GM12878 (cell line): ENCODE measurements around the gene CD163. TPM values are rescaled to one million over a fixed set of nuclear protein-coding genes. Genes with fewer than 3 reads are reported as not detected.

ENCODE experiments used
- ATAC-seq: fragments of 200-7000 bp; cut with Tn5 transposase; 3 replicates; pipeline ENCODE4 v1.9.1; 2020; ENCODE audit warnings: mild to moderate bottlenecking, moderate library complexity
- BruUV-seq: library from RNA; stranded (reverse); fragments of 400-500 nt; replicated peaks from 2 replicates; lab custom pipeline; 2021; lab: Mats Ljungman, UMichigan
- CTCF ChIA-PET: fragments of 300-600 bp; sonication (Branson Sonifier 250); formaldehyde crosslinking; extraction: SDS; loops from one replicate; lab custom pipeline; 2021; ENCODE audit warnings: inconsistent platforms; lab: Yijun Ruan, JAX
- POLR2A ChIA-PET: fragments of 350-600 bp; formaldehyde crosslinking; extraction: SDS; loops from one replicate; lab custom pipeline; 2021; ENCODE audit warnings: inconsistent platforms; lab: Charles Lee
- RAD21 ChIA-PET: fragments of 300-600 bp; sonication (Branson Sonifier 250); formaldehyde crosslinking; loops from one replicate; lab custom pipeline; 2023; ENCODE audit warnings: antibody characterized with exemption; ENCODE audit not compliant: unreplicated experiment; lab: Charles Lee
- SMC1A ChIA-PET: fragments of 300-600 bp; sonication (Branson Sonifier 250); formaldehyde crosslinking; loops from one replicate; lab custom pipeline; 2023; ENCODE audit not compliant: unreplicated experiment, uncharacterized antibody; lab: Charles Lee
- DNase-seq: peaks from one replicate; pipeline ENCODE4 v3.0.0-alpha.2; 2011; ENCODE audit warnings: low read depth, low spot score
- FAIRE-seq: peaks from 3 replicates; lab custom pipeline; 2011; peaks lifted over from hg19 to GRCh38; lab: Jason Lieb, UNC
- H2AFZ ChIP-seq: 2 replicates; pipeline ENCODE4 v1.6.0; 2011; ENCODE audit warnings: low read depth, low read length, control low read depth; ENCODE audit not compliant: control insufficient read depth
- H3K27ac ChIP-seq: 2 replicates; pipeline ENCODE4 v1.5.1; 2011; ENCODE audit warnings: control low read depth; ENCODE audit not compliant: control insufficient read depth, insufficient read depth
- H3K27me3 ChIP-seq, 2 experiments: replicated peaks in 1 of 2; 2 replicates each; pipeline versions ENCODE4 v1.6.0 to v1.6.1; 2011; ENCODE audit warnings: low read length in 1 of 2; ENCODE audit not compliant: control insufficient read depth in 2 of 2, insufficient read depth in 2 of 2
- H3K36me3 ChIP-seq, 2 experiments: 2 replicates each; pipeline ENCODE4 v1.5.1; 2011; ENCODE audit warnings: low read length in 1 of 2; ENCODE audit not compliant: control insufficient read depth in 2 of 2, insufficient read depth in 2 of 2
- H3K4me1 ChIP-seq: 2 replicates; pipeline ENCODE4 v1.6.1; 2011; ENCODE audit warnings: mild to moderate bottlenecking, low read length, moderate library complexity, mixed read lengths; ENCODE audit not compliant: control insufficient read depth, insufficient read depth
- H3K4me2 ChIP-seq: 2 replicates; pipeline ENCODE4 v1.6.0; 2011; ENCODE audit warnings: control low read depth; ENCODE audit not compliant: control insufficient read depth, insufficient read depth
- H3K4me3 ChIP-seq: fragments of 200-600 bp; sonication (generic); 2 replicates; pipeline ENCODE4 v1.5.1; 2016
- H3K79me2 ChIP-seq: 2 replicates; pipeline ENCODE4 v1.6.0; 2011; ENCODE audit warnings: low read length; ENCODE audit not compliant: control insufficient read depth, insufficient read depth
- H3K9ac ChIP-seq: 2 replicates; pipeline ENCODE4 v1.8.0; 2011; ENCODE audit warnings: low read length, control low read depth, mixed read lengths; ENCODE audit not compliant: control insufficient read depth, insufficient read depth
- H3K9me3 ChIP-seq: replicated peaks from 3 replicates; pipeline ENCODE4 v1.5.1; 2011; ENCODE audit warnings: mild to moderate bottlenecking, low read length; ENCODE audit not compliant: control insufficient read depth, insufficient read depth
- H4K20me1 ChIP-seq: 2 replicates; pipeline ENCODE4 v1.6.0; 2011; ENCODE audit not compliant: control insufficient read depth, insufficient read depth
- BACH1 ChIP-seq: fragments of 450-650 bp; IDR thresholded peaks from 2 replicates; pipeline ENCODE4 v1.6.1; 2017; ENCODE audit warnings: mild to moderate bottlenecking, borderline replicate concordance
- BCL3 ChIP-seq: IDR thresholded peaks from 2 replicates; pipeline ENCODE4 v1.6.1; 2011; ENCODE audit warnings: borderline replicate concordance, low read depth, mild to moderate bottlenecking, moderate library complexity, low read length; ENCODE audit not compliant: insufficient read depth, poor library complexity, severe bottlenecking
- CBX5 ChIP-seq: sonication (generic); IDR thresholded peaks from 2 replicates; pipeline ENCODE4 v1.6.1; 2016; ENCODE audit warnings: low read depth, moderate library complexity, mild to moderate bottlenecking, inconsistent platforms
- MTA3 ChIP-seq: IDR thresholded peaks from 2 replicates; pipeline ENCODE4 v1.6.1; 2012; ENCODE audit warnings: low read length, inconsistent platforms, borderline replicate concordance
- PML ChIP-seq: IDR thresholded peaks from 2 replicates; pipeline ENCODE4 v1.6.1; 2012; ENCODE audit warnings: low read length, inconsistent platforms
- POLR2A ChIP-seq: IDR thresholded peaks from 2 replicates; pipeline ENCODE4 v1.6.1; 2011; ENCODE audit warnings: low read depth, mild to moderate bottlenecking, low read length
- RBBP5 ChIP-seq: fragments of 200-600 bp; sonication (generic); conservative IDR thresholded peaks from 2 replicates; pipeline ENCODE4 v1.6.1; 2016
- RFX5 ChIP-seq: IDR thresholded peaks from 2 replicates; pipeline ENCODE4 v1.6.1; 2011; ENCODE audit warnings: low read depth, low read length, improper control_type of control experiment
- TAF1 ChIP-seq: IDR thresholded peaks from 2 replicates; pipeline ENCODE4 v1.6.1; 2011; ENCODE audit warnings: mild to moderate bottlenecking, low read depth, low read length, borderline replicate concordance
- YBX1 ChIP-seq: fragments of 450-650 bp; IDR thresholded peaks from 2 replicates; pipeline ENCODE4 v1.6.1; 2016; ENCODE audit warnings: antibody characterized with exemption
- whole genome bisulfite sequencing: methylation state at CpG from one replicate; pipeline ENCODE4 v1.1.6; 2016; ENCODE audit warnings: low lambda C conversion rate; ENCODE audit not compliant: insufficient replicate concordance, insufficient coverage; ENCODE audit errors: missing lambda C conversion rate; 5-methylcytosine and 5-hydroxymethylcytosine counted together
- in situ Hi-C: fragments of 300-500 bp; cut with MboI; formaldehyde crosslinking; loops from 9 replicates; pipeline ENCODE4 v1.14.3; 2018; ENCODE audit warnings: mixed read lengths
- intact Hi-C: fragments of 100-400 bp; cut with micrococcal nuclease; formaldehyde crosslinking; loops from one replicate; pipeline ENCODE4 v1.14.2; 2022; ENCODE audit not compliant: unreplicated experiment
- polyA plus RNA-seq, 11 experiments: library from polyadenylated mRNA; depleted of rRNA in 4 of 11; unstranded in 6 of 11; stranded (reverse) in 5 of 11; fragments of >200 nt; fragmentation: Nextera tagmentation in 4 of 11; fragmentation: Illumina TruSeq in 1 of 11; extraction: Ambion mirVana in 4 of 11; extraction: Trizol in 1 of 11; gene quantifications; 1 replicate in 1 of 11; 2 replicates in 10 of 11; pipeline versions ENCODE4 v1.2.1 to v1.2.3, GENCODE V29; 2011 to 2016; ENCODE audit warnings: inconsistent platforms in 2 of 11, missing spikeins in 2 of 11, low read depth in 1 of 11
- total RNA-seq, 4 experiments: library from RNA; depleted of rRNA in 3 of 4; stranded (reverse); fragments of >200 nt in 3 of 4; fragmentation: Illumina TruSeq in 1 of 4; extraction: Trizol in 1 of 4; gene quantifications; 2 replicates each; pipeline versions ENCODE4 v1.2.1 to v1.2.3, GENCODE V29; 2013 to 2021

CD163 gene
- total and polyA plus RNA-seq, 10 of the 15 experiments (the other 5 are each of a cell fraction or from before 2014, with no cell fraction given), result 0.74 TPM; not detected in 9

- in situ Hi-C loops, result no loop called here
- SMC1A ChIA-PET, result no interaction called here
Observed at GRCh38 chr12:7497661-7498060, 5.9 kb downstream of the CD163 start.

GRCh38 chr12:7496451-7496850 is 7.1 kb downstream of the CD163 start:
- BruUV-seq, result no TSS peak
- no peaks in the 10 kb centered on the region for H3K36me3 ChIP-seq
- H3K79me2 ChIP-seq, result no peaks in the 10 kb centered on the region
- H3K4me2 ChIP-seq, result no peak overlapping the region
- 55% methylated on average over 4 of the region's 4 CpGs for WGBS
- in situ Hi-C loops (no loop called here), intact Hi-C loops (no loop called here)
- no peak overlapping the region for H3K4me3 ChIP-seq
- DNase-seq (no peak), ATAC-seq (no peak), FAIRE-seq (no peak)
- TF ChIP-seq RBBP5 (no peak), POLR2A (no peak), BCL3 (no peak)
- H3K4me1 ChIP-seq, result no peaks in the 10 kb centered on the region
- ChIA-PET CTCF (no interaction called here), RAD21 (no interaction called here), SMC1A (no interaction called here), POLR2A (no interaction called here)
- H2AFZ ChIP-seq, result no peak overlapping the region
- no peaks in the 10 kb centered on the region for H4K20me1 ChIP-seq
- H3K9me3 ChIP-seq, result no peaks in the 10 kb centered on the region
- H3K27me3 ChIP-seq, result no peaks in the 10 kb centered on the region
- H3K27ac ChIP-seq, result no peak overlapping the region
- H3K9ac ChIP-seq, result no peak overlapping the region

More at GRCh38 chr12:7497661-7498060, 5.9 kb downstream of the CD163 start:
- Histone ChIP-seq H2AFZ (no peak overlapping the region), H3K36me3 (no peaks in the 10 kb centered on the region)
- POLR2A ChIA-PET, result no interaction called here
- RAD21 ChIA-PET, result no interaction called here
- TF ChIP-seq MTA3 (no peak), PML (no peak), RFX5 (no peak), BACH1 (no peak), YBX1 (no peak), CBX5 (no peak), TAF1 (no peak)
- TF ChIP-seq, all 136 proteins: peak for 0
- no peaks in the 10 kb centered on the region for H3K27me3 ChIP-seq
- H3K79me2 ChIP-seq, result no peaks in the 10 kb centered on the region
- 0% methylated on average over 3 of the region's 3 CpGs for WGBS
- H3K27ac ChIP-seq, result no peak overlapping the region
- no peaks in the 10 kb centered on the region for H3K4me1 ChIP-seq
- no peaks in the 10 kb centered on the region for H4K20me1 ChIP-seq
- CTCF ChIA-PET, result no interaction called here
- H3K9ac ChIP-seq, result no peak overlapping the region
- no TSS peak for BruUV-seq
- no peak overlapping the region for H3K4me2 ChIP-seq
- no peaks in the 10 kb centered on the region for H3K9me3 ChIP-seq
- ATAC-seq (no peak), DNase-seq (no peak), FAIRE-seq (no peak)
- no peak overlapping the region for H3K4me3 ChIP-seq
- intact Hi-C loops, result no loop called here
